Measurements from ENCODE around the gene SCAF8. TPM values are rescaled to one million over a fixed set of nuclear protein-coding genes. Genes with fewer than 3 reads are reported as not detected.

Gene SCAF8
- total and polyA plus RNA-seq, 2 donors (not counting 1 experiment from before 2014, with no cell fraction given), result 25.7 to 75.2 TPM

DNA sequence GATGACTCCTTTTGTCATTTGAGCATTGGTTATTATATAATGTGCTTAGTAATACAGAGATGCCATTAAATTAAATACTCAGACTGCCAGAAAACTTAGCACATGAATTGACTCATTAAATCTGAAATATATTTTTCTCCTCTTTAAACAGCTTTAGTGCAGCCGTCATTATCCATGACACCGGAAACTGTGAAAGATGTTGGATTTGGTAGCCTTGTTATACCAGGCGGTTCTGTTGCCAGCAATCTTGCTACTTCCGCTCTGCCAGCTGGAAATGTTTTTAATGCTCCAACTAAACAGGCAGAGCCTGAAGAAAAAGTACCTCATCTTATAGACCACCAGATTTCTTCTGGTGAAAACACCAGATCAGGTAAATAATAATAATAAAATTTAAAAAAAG lies 97.6 kb downstream of the SCAF8 start:
- Histone ChIP-seq H4K20me1 (ENCODE audit: control insufficient read depth, insufficient read depth, low read length, poor library complexity, severe bottlenecking) (no peaks in the 10 kb centered on the region), H3K79me2 (ENCODE audit: control insufficient read depth, insufficient read depth, low read length) (peaks cover 14% of the 10 kb centered on the region), H3K27ac (ENCODE audit: low read length in 2 of 2) (no peak overlapping the region), H3K4me2 (replicated peaks; ENCODE audit: low read depth, low read length, poor library complexity, severe bottlenecking) (no peak overlapping the region), H3K9ac (ENCODE audit: low read length) (no peak overlapping the region), H3K27me3 (replicated peaks in 1 of 4; ENCODE audit: control extremely low read depth in 1 of 4, control insufficient read depth in 3 of 4, insufficient read depth in 4 of 4, low read length in 3 of 4) (no peaks in the 10 kb centered on the region), H2AFZ (ENCODE audit: insufficient read depth, low read depth, low read length, poor library complexity, severe bottlenecking) (no peak overlapping the region), H3K36me3 (replicated peaks in 1 of 2; ENCODE audit: control extremely low read depth in 1 of 2, control insufficient read depth in 1 of 2, extremely low read depth in 1 of 2, insufficient read depth in 2 of 2, low read length in 1 of 2) (peaks cover 12 to 57% of the 10 kb centered on the region in 2 experiments), H3K4me3 (ENCODE audit: control extremely low read depth in 1 of 5, extremely low read depth in 1 of 5, insufficient read depth in 1 of 5, low read depth in 2 of 5, low read length in 4 of 5) (no peak overlapping the region), H3K4me1 (ENCODE audit: control insufficient read depth in 2 of 2, insufficient read depth in 2 of 2, low read length in 2 of 2) (no peaks in the 10 kb centered on the region), H3K9me3 (ENCODE audit: control extremely low read depth in 1 of 3, control insufficient read depth in 2 of 3, insufficient read depth in 1 of 3, low read length in 2 of 3) (no peaks in the 10 kb centered on the region)
- no peaks in the 10 kb centered on the region for H3K27me3 Mint-ChIP-seq
- ChIA-PET POLR2A (no interaction called here), CTCF (interaction anchor here (1.6 kb wide), 1 partner anchor 48 kb away, joined by 3 read pairs; no protein-coding TSS in a partner anchor)
- H3K4me3 Mint-ChIP-seq, result no peak overlapping the region
- no peaks in the 10 kb centered on the region for H3K9me3 Mint-ChIP-seq (ENCODE audit: insufficient read depth)
- H3K27ac Mint-ChIP-seq, result no peak overlapping the region
- H3K4me1 Mint-ChIP-seq, result no peaks in the 10 kb centered on the region
- no peak for ATAC-seq (ENCODE audit: low read depth)
- intact Hi-C loops (cut with micrococcal nuclease), result no loop called here
- TF ChIP-seq EZH2 (IDR thresholded peaks at IDR 0.05; ENCODE audit: borderline replicate concordance, insufficient read depth, low read depth, low read length, poor library complexity, severe bottlenecking), result no peak
- WGBS (ENCODE audit: insufficient coverage), result no CpG with 5 or more reads among the region's 4 CpGs
- no peak for DNase-seq

DNA sequence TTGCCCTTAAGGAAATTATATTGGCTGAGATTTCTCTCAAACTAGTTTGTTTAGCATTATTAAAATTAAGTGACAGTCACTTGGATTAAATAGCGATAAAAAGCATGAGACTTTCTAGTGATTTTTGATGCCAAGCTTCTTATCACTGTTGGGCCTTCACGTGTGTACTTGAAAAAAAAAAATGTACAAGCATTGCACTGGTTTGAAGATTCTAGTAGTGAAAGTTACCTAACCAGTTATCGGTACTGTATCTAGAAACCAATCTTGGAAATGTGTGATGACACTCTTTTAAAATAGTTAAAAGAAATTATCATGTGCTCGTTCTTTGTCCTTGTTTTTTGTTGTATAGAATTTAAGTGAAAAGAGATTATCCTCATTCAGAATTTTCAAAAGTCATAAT lies 102.1 kb downstream of the SCAF8 start:
- H3K9ac ChIP-seq (ENCODE audit: low read length), result no peak overlapping the region
- H3K27ac Mint-ChIP-seq, result no peak overlapping the region
- TF ChIP-seq, protein P1, sequence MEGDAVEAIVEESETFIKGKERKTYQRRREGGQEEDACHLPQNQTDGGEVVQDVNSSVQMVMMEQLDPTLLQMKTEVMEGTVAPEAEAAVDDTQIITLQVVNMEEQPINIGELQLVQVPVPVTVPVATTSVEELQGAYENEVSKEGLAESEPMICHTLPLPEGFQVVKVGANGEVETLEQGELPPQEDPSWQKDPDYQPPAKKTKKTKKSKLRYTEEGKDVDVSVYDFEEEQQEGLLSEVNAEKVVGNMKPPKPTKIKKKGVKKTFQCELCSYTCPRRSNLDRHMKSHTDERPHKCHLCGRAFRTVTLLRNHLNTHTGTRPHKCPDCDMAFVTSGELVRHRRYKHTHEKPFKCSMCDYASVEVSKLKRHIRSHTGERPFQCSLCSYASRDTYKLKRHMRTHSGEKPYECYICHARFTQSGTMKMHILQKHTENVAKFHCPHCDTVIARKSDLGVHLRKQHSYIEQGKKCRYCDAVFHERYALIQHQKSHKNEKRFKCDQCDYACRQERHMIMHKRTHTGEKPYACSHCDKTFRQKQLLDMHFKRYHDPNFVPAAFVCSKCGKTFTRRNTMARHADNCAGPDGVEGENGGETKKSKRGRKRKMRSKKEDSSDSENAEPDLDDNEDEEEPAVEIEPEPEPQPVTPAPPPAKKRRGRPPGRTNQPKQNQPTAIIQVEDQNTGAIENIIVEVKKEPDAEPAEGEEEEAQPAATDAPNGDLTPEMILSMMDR (IDR thresholded peaks at IDR 0.05), result no peak
- TF ChIP-seq EZH2 (IDR thresholded peaks at IDR 0.05; ENCODE audit: borderline replicate concordance, insufficient read depth, low read depth, low read length, poor library complexity, severe bottlenecking), result no peak
- ChIA-PET CTCF (no interaction called here), POLR2A (interaction anchor here (0.5 kb wide), 1 partner anchor 136 kb away, joined by 4 read pairs; no protein-coding TSS in a partner anchor)
- peaks cover 7% of the 10 kb centered on the region for H4K20me1 ChIP-seq (ENCODE audit: control insufficient read depth, insufficient read depth, low read length, poor library complexity, severe bottlenecking)
- no peak overlapping the region for H3K27ac ChIP-seq (ENCODE audit: low read length in 2 of 2)
- no peaks in the 10 kb centered on the region for H3K4me1 ChIP-seq (ENCODE audit: control insufficient read depth in 2 of 2, insufficient read depth in 2 of 2, low read length in 2 of 2)
- H3K4me3 ChIP-seq (ENCODE audit: control extremely low read depth in 1 of 5, extremely low read depth in 1 of 5, insufficient read depth in 1 of 5, low read depth in 2 of 5, low read length in 4 of 5), result no peak overlapping the region
- H3K4me1 Mint-ChIP-seq, result peaks cover 12% of the 10 kb centered on the region
- H3K36me3 ChIP-seq (replicated peaks in 1 of 2; ENCODE audit: control extremely low read depth in 1 of 2, control insufficient read depth in 1 of 2, extremely low read depth in 1 of 2, insufficient read depth in 2 of 2, low read length in 1 of 2), result peaks cover 12 to 39% of the 10 kb centered on the region in 2 experiments
- intact Hi-C loops (cut with micrococcal nuclease), result no loop called here
- H3K9me3 Mint-ChIP-seq (ENCODE audit: insufficient read depth), result no peaks in the 10 kb centered on the region
- 96% methylated on average over 2 of the region's 4 CpGs for WGBS (ENCODE audit: insufficient coverage)
- no peaks in the 10 kb centered on the region for H3K27me3 ChIP-seq (replicated peaks in 1 of 4; ENCODE audit: control extremely low read depth in 1 of 4, control insufficient read depth in 3 of 4, insufficient read depth in 4 of 4, low read length in 3 of 4)
- no peak for ATAC-seq (ENCODE audit: low read depth)
- H3K9me3 ChIP-seq (ENCODE audit: control extremely low read depth in 1 of 3, control insufficient read depth in 2 of 3, insufficient read depth in 1 of 3, low read length in 2 of 3), result no peaks in the 10 kb centered on the region
- no peak overlapping the region for H3K4me3 Mint-ChIP-seq
- no peak overlapping the region for H2AFZ ChIP-seq (ENCODE audit: insufficient read depth, low read depth, low read length, poor library complexity, severe bottlenecking)
- peaks cover 16% of the 10 kb centered on the region for H3K79me2 ChIP-seq (ENCODE audit: control insufficient read depth, insufficient read depth, low read length)
- H3K27me3 Mint-ChIP-seq, result no peaks in the 10 kb centered on the region
- no peak for DNase-seq
- H3K4me2 ChIP-seq (replicated peaks; ENCODE audit: low read depth, low read length, poor library complexity, severe bottlenecking), result no peak overlapping the region
